ENCODE data around the gene ANKMY1. TPM values are rescaled to one million over a fixed set of nuclear protein-coding genes. Genes with fewer than 3 reads are reported as not detected.

Gene ANKMY1
- total RNA-seq, 1 donor from 2014 or later, result 7.2 TPM

- H3K4me1 Mint-ChIP-seq (ENCODE audit: low read depth, unreplicated experiment), result peaks cover 10% of the 10 kb centered on the region
Measured at GRCh38 chr2:240433973-240434727, 123.6 kb downstream of the ANKMY1 start.

GRCh38 chr2:240432820-240433801 is 124.7 kb downstream of the ANKMY1 start:
- Mint-ChIP-seq H3K27me3 (ENCODE audit: low read depth, unreplicated experiment) (peaks cover 7% of the 10 kb centered on the region), H3K4me1 (ENCODE audit: low read depth, unreplicated experiment) (peaks cover 8% of the 10 kb centered on the region), H3K9me3 (ENCODE audit: unreplicated experiment) (peaks cover 1% of the 10 kb centered on the region), H3K4me3 (ENCODE audit: unreplicated experiment) (peak overlapping the region; percentile 91), H3K36me3 (ENCODE audit: low read depth, unreplicated experiment) (peaks cover 3% of the 10 kb centered on the region), H3K27ac (ENCODE audit: unreplicated experiment) (peak overlapping the region; percentile 83)
- TF ChIP-seq CTCF (IDR thresholded peaks at IDR 0.05; ENCODE audit: insufficient read depth, low read depth, low read length), result no peak
- TF ChIP-seq EZH2 (IDR thresholded peaks at IDR 0.05; ENCODE audit: insufficient read depth, low read length), result no peak
- no peaks in the 10 kb centered on the region for H3K9me3 ChIP-seq (ENCODE audit: insufficient read depth, low read depth, low read length)
- H3K27me3 ChIP-seq (ENCODE audit: insufficient read depth, low read length), result no peaks in the 10 kb centered on the region
- peak overlapping the region; percentile 66 for H3K9ac ChIP-seq (ENCODE audit: low read length)
- no peak overlapping the region for H2AFZ ChIP-seq (ENCODE audit: low read depth, low read length)
- peaks cover 19% of the 10 kb centered on the region for H4K20me1 ChIP-seq (ENCODE audit: insufficient read depth, low read length)
- peaks cover 24% of the 10 kb centered on the region for H3K79me2 ChIP-seq (ENCODE audit: insufficient read depth, low read length)
- H3K4me2 ChIP-seq (ENCODE audit: low read length), result peak overlapping the region; percentile 93
- H3K36me3 ChIP-seq (ENCODE audit: insufficient read depth, low read length), result no peaks in the 10 kb centered on the region
- H3K4me1 ChIP-seq (ENCODE audit: insufficient read depth, low read length), result peaks cover 35% of the 10 kb centered on the region
- DNase-seq (ENCODE audit: low read depth), result no peak
- H3K27ac ChIP-seq (ENCODE audit: low read depth, low read length), result peak overlapping the region; percentile 87
- no peak for FAIRE-seq
- H3K4me3 ChIP-seq (ENCODE audit: insufficient read depth, low read depth, low read length), result no peak overlapping the region

More at GRCh38 chr2:240433973-240434727, 123.6 kb downstream of the ANKMY1 start:
- Histone ChIP-seq H2AFZ (ENCODE audit: low read depth, low read length) (peak overlapping the region; percentile 53), H4K20me1 (ENCODE audit: insufficient read depth, low read length) (peaks cover 29% of the 10 kb centered on the region), H3K27ac (ENCODE audit: low read depth, low read length) (peak overlapping the region; percentile 87), H3K9me3 (ENCODE audit: insufficient read depth, low read depth, low read length) (no peaks in the 10 kb centered on the region), H3K79me2 (ENCODE audit: insufficient read depth, low read length) (peaks cover 34% of the 10 kb centered on the region), H3K9ac (ENCODE audit: low read length) (peak overlapping the region; percentile 84), H3K27me3 (ENCODE audit: insufficient read depth, low read length) (no peaks in the 10 kb centered on the region), H3K4me3 (ENCODE audit: insufficient read depth, low read depth, low read length) (peak overlapping the region; percentile 65), H3K4me1 (ENCODE audit: insufficient read depth, low read length) (peaks cover 36% of the 10 kb centered on the region), H3K4me2 (ENCODE audit: low read length) (peak overlapping the region; percentile 93), H3K36me3 (ENCODE audit: insufficient read depth, low read length) (no peaks in the 10 kb centered on the region)
- peaks cover 1% of the 10 kb centered on the region for H3K9me3 Mint-ChIP-seq (ENCODE audit: unreplicated experiment)
- peak overlapping the region; percentile 91 for H3K4me3 Mint-ChIP-seq (ENCODE audit: unreplicated experiment)
- DNase-seq (ENCODE audit: low read depth) (peak; percentile 96), FAIRE-seq (peak; percentile 87)
- peaks cover 2% of the 10 kb centered on the region for H3K27me3 Mint-ChIP-seq (ENCODE audit: low read depth, unreplicated experiment)
- no peak for TF ChIP-seq EZH2 (IDR thresholded peaks at IDR 0.05; ENCODE audit: insufficient read depth, low read length)
- H3K27ac Mint-ChIP-seq (ENCODE audit: unreplicated experiment), result peak overlapping the region; percentile 95
- H3K36me3 Mint-ChIP-seq (ENCODE audit: low read depth, unreplicated experiment), result peaks cover 3% of the 10 kb centered on the region

GRCh38 chr2:240432430-240432819 is 125.4 kb downstream of the ANKMY1 start:
- H3K4me1 ChIP-seq (ENCODE audit: insufficient read depth, low read length), result peaks cover 28% of the 10 kb centered on the region
- no peaks in the 10 kb centered on the region for H3K9me3 ChIP-seq (ENCODE audit: insufficient read depth, low read depth, low read length)
- H3K27me3 ChIP-seq (ENCODE audit: insufficient read depth, low read length), result no peaks in the 10 kb centered on the region
- no peak for DNase-seq (ENCODE audit: low read depth)
- H3K27ac ChIP-seq (ENCODE audit: low read depth, low read length), result no peak overlapping the region
- Mint-ChIP-seq H3K27ac (ENCODE audit: unreplicated experiment) (no peak overlapping the region), H3K4me1 (ENCODE audit: low read depth, unreplicated experiment) (peaks cover 8% of the 10 kb centered on the region), H3K9me3 (ENCODE audit: unreplicated experiment) (peaks cover 1% of the 10 kb centered on the region), H3K4me3 (ENCODE audit: unreplicated experiment) (no peak overlapping the region), H3K27me3 (ENCODE audit: low read depth, unreplicated experiment) (peaks cover 10% of the 10 kb centered on the region), H3K36me3 (ENCODE audit: low read depth, unreplicated experiment) (peaks cover 3% of the 10 kb centered on the region)
- H3K36me3 ChIP-seq (ENCODE audit: insufficient read depth, low read length), result no peaks in the 10 kb centered on the region
- H3K4me3 ChIP-seq (ENCODE audit: insufficient read depth, low read depth, low read length), result no peak overlapping the region
- H3K9ac ChIP-seq (ENCODE audit: low read length), result no peak overlapping the region
- H2AFZ ChIP-seq (ENCODE audit: low read depth, low read length), result no peak overlapping the region
- peaks cover 12% of the 10 kb centered on the region for H4K20me1 ChIP-seq (ENCODE audit: insufficient read depth, low read length)
- no peak for FAIRE-seq
- TF ChIP-seq EZH2 (IDR thresholded peaks at IDR 0.05; ENCODE audit: insufficient read depth, low read length), result no peak
- no peak for TF ChIP-seq CTCF (IDR thresholded peaks at IDR 0.05; ENCODE audit: insufficient read depth, low read depth, low read length)
- H3K4me2 ChIP-seq (ENCODE audit: low read length), result no peak overlapping the region
- peaks cover 17% of the 10 kb centered on the region for H3K79me2 ChIP-seq (ENCODE audit: insufficient read depth, low read length)

All from astrocyte (in vitro differentiated cells and primary cell).